ENCODE measurements around the gene TCF20. TPM values are rescaled to one million over a fixed set of nuclear protein-coding genes. Genes with fewer than 3 reads are reported as not detected.

TCF20 gene
- total RNA-seq, 4 donors from 2014 or later = 40.2 to 52.5 (median 41.0) TPM

DNA sequence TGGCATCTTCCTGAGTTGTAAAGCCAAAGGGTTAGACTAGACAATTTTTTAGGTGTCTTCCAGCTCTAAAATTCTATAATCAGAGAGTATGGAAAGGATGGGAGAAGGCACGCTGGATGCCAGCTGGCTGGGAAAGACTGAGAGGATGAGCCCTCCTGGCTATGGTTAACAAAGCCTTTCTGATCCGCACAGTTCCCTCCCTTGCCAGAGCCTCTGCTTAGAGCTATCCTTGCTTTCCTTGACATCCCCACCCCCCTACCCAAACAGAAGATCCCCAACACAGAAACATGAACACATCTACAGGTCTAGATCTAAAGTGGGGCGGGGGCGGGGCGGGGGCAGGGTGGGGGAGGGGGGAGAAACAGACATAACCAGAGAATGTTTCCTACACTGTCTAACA lies 6.5 kb downstream of the TCF20 start:
- no peaks in the 10 kb centered on the region for H3K27me3 ChIP-seq
- no peaks in the 10 kb centered on the region for H3K9me3 ChIP-seq
- peaks cover 0 to 11% (median 0%) of the 10 kb centered on the region in 3 donors for H3K36me3 ChIP-seq
- no peak for DNase-seq
- H3K27ac ChIP-seq = no peak overlapping the region
- H3K4me1 ChIP-seq = peaks cover 4 to 86% (median 19%) of the 10 kb centered on the region in 3 donors
- no peak overlapping the region for H3K4me3 ChIP-seq
- TF ChIP-seq POLR2A (IDR thresholded peaks at IDR 0.05) = no peak
- TF ChIP-seq, protein P1, sequence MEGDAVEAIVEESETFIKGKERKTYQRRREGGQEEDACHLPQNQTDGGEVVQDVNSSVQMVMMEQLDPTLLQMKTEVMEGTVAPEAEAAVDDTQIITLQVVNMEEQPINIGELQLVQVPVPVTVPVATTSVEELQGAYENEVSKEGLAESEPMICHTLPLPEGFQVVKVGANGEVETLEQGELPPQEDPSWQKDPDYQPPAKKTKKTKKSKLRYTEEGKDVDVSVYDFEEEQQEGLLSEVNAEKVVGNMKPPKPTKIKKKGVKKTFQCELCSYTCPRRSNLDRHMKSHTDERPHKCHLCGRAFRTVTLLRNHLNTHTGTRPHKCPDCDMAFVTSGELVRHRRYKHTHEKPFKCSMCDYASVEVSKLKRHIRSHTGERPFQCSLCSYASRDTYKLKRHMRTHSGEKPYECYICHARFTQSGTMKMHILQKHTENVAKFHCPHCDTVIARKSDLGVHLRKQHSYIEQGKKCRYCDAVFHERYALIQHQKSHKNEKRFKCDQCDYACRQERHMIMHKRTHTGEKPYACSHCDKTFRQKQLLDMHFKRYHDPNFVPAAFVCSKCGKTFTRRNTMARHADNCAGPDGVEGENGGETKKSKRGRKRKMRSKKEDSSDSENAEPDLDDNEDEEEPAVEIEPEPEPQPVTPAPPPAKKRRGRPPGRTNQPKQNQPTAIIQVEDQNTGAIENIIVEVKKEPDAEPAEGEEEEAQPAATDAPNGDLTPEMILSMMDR (IDR thresholded peaks at IDR 0.05) = no peak
- WGBS, 2 donors = 81 to 85% methylated on average over 5 of the region's 5 CpGs
- intact Hi-C loops (cut with DNase I) = no loop called here

DNA sequence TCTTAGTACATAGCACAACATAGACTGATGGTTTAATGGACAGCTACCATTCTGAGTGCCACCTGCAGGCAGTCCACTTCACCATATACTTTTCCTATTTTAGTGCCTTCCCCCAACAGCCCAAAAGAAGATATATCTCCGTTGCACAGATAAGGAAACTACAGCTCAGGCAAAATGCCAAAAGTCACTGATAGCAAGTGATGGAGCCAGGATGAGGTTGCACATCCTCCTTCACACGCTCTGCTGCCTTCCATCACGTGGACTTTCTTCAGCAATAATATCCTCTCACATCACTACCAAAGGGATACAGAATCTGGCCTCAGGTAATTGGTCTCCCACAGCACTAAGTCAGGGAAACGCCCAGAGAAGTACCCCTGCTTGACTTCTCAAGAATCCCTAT lies 7.5 kb downstream of the TCF20 start:
- TF ChIP-seq, protein P1 (IDR thresholded peaks at IDR 0.05) = no peak
- no peak for TF ChIP-seq POLR2A (IDR thresholded peaks at IDR 0.05)
- no peaks in the 10 kb centered on the region for H3K9me3 ChIP-seq
- no peak overlapping the region for H3K27ac ChIP-seq
- no peaks in the 10 kb centered on the region for H3K27me3 ChIP-seq
- H3K4me1 ChIP-seq = peaks cover 4 to 86% (median 11%) of the 10 kb centered on the region in 3 donors
- intact Hi-C loops (cut with DNase I) = no loop called here
- H3K4me3 ChIP-seq = no peak overlapping the region
- 58 to 63% methylated on average over 4 of the region's 4 CpGs for whole genome bisulfite sequencing, 2 donors
- no peak for DNase-seq
- peaks cover 0 to 11% (median 0%) of the 10 kb centered on the region in 3 donors for H3K36me3 ChIP-seq

DNA sequence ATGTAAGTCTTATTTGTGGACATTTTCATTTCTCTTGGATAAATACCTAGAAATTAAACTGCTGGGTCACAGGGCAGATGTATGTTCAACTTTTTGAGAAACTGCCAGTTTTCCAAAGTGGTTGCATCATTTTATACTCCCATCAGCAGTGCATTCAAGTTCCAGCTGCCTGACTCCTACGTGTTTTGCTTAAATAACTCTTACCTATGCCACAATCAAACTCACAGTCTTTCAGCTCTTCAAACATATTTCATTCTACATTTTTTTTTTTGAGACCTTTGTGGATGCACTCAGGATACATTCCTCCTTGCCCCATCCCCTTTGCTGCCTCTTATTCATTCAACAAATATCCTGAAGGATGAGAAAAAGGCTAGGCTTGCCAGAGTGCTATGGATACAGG lies 9.2 kb downstream of the TCF20 start:
- Histone ChIP-seq H3K4me3 (no peak overlapping the region), H3K27ac (no peak overlapping the region), H3K4me1 (peaks cover 4 to 87% (median 8%) of the 10 kb centered on the region in 3 donors), H3K9me3 (no peaks in the 10 kb centered on the region), H3K27me3 (no peaks in the 10 kb centered on the region), H3K36me3 (no peaks in the 10 kb centered on the region)
- 31 to 41% methylated on average over 1 of the region's 1 CpG for WGBS, 2 donors
- TF ChIP-seq POLR2A (IDR thresholded peaks at IDR 0.05) = no peak
- TF ChIP-seq, protein P1 (IDR thresholded peaks at IDR 0.05) = no peak
- intact Hi-C loops (cut with DNase I) = no loop called here
- DNase-seq = no peak

DNA sequence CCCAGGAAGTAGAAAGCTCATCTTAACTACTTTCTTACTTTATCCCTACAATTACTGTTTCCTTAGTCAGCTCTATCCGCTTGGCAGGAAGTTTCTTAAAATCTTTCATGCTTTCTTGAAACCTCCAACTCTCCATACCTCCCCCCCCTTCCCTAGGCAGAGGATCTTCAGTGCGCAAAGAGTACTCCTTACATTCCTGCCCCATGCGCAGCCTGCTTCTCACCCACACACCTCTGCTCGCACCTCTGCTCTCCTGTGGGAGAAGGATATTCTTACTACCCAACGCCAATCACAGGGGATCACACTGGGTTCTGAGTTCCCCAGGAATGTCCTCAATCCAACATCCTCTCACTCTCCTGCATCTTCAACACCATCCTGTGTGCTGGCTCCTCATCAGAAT lies 12.3 kb downstream of the TCF20 start:
- Histone ChIP-seq H3K9me3 (no peaks in the 10 kb centered on the region), H3K4me3 (no peak overlapping the region), H3K27me3 (no peaks in the 10 kb centered on the region), H3K27ac (no peak overlapping the region), H3K36me3 (no peaks in the 10 kb centered on the region), H3K4me1 (peaks cover 0 to 62% (median 4%) of the 10 kb centered on the region in 3 donors)
- no peak for DNase-seq
- intact Hi-C loops (cut with DNase I) = no loop called here
- 80 to 85% methylated on average over 5 of the region's 5 CpGs for WGBS, 2 donors
- no peak for TF ChIP-seq POLR2A (IDR thresholded peaks at IDR 0.05)
- TF ChIP-seq, protein P1 (IDR thresholded peaks at IDR 0.05) = no peak

DNA sequence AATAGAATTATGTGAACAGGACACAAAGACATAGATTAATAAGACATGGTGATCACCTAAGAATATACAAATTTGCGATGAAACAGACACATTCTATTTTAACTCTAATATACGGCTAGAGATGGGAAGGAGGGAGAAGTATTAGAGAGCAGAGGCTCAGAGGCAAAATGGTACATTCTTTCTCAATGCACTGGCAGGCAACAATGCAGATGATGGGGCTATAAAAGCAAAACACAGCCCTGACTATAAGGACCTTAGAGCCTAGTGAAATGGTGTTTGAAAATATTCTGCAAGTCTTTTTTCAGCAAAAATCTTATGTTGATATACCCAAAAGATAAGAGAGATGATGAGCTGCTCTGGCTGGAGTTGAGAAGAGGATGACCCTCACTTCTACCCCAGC lies 13.1 kb downstream of the TCF20 start:
- H3K4me3 ChIP-seq = no peak overlapping the region
- intact Hi-C loops (cut with DNase I) = no loop called here
- no peaks in the 10 kb centered on the region for H3K9me3 ChIP-seq
- whole genome bisulfite sequencing, 2 donors = 83 to 87% methylated on average over 2 of the region's 2 CpGs
- no peaks in the 10 kb centered on the region for H3K27me3 ChIP-seq
- no peaks in the 10 kb centered on the region for H3K36me3 ChIP-seq
- no peak overlapping the region for H3K27ac ChIP-seq
- TF ChIP-seq, protein P1 (IDR thresholded peaks at IDR 0.05) = no peak
- no peak for TF ChIP-seq POLR2A (IDR thresholded peaks at IDR 0.05)
- H3K4me1 ChIP-seq = peaks cover 0 to 56% (median 4%) of the 10 kb centered on the region in 3 donors
- DNase-seq = no peak
